Measurements from ENCODE around the gene IGF2. TPM values are rescaled to one million over a fixed set of nuclear protein-coding genes. Genes with fewer than 3 reads are reported as not detected.

IGF2 gene
- total RNA-seq, 2 experiments from 2014 or later = 0.91 TPM; not detected in 1

DNA sequence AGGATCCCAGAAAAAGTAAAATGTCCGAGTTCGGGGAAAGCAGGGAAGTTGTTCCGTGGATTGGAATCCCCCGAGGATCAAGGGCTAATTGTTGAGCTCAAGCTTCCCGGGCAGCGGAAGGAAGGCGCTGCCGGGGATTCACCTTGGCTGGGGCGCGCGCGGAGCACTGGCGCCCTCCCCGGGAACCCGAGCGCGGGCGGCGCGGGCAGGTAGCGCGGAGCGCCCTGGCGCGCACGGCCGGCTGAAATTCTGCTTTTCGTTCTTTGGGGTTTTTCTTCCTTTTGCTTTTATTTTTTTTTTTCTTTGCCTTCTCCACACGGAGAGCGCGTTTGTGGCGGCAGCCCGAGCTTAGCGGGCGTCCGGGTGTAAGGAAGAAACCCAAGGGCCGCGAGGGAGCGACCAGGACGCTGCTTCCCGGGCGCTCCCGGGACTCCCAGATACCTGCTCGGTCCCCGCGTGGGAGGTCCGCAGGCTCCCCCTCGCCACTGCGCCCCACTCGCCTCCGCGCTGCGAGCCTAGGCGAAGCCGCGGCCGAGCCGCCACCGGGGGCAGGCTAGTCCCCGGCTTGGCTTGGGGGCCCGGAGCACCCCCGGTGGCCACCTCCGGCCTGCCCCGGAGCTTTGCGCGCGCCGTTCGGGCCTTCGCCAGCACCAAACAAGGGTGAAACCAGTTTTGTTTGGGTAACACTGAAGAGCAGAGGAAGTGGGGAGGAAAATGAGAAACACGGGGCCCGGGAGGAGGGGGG lies 4.8 kb upstream of the IGF2 start:
- CTCF ChIA-PET = interaction anchor here (1.0 to 13.2 kb wide), 3 partner anchors 8 to 450 kb away, joined by 3 to 315 read pairs (median 33); no protein-coding TSS in a partner anchor
- H3K27me3 Mint-ChIP-seq = peaks cover 83% of the 10 kb centered on the region
- ATAC-seq (no peak), DNase-seq (no peak)
- no peak overlapping the region for H3K27ac Mint-ChIP-seq
- peaks cover 11% of the 10 kb centered on the region for H3K4me1 Mint-ChIP-seq
- no peaks in the 10 kb centered on the region for H3K9me3 Mint-ChIP-seq (ENCODE audit: low read depth)
- no peaks in the 10 kb centered on the region for H3K36me3 Mint-ChIP-seq
- no peak overlapping the region for H3K4me3 Mint-ChIP-seq

DNA sequence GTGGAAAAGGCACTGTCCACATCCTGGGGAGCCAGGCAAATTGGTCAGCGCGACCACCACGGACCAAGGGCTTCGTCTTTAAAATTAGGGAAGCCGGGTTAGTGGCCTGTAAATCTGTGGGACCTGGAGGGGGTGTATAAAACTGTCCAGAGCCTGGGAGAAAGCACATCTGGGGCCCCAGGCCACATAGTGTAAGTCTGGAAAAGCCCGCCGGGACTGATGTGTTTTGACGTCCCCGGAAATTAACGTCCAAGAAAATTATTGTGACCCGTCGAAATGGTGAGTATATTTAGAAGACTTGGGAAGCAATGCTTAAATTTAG lies 4.2 kb upstream of the IGF2 start:
- no peak for DNase-seq
- Mint-ChIP-seq H3K36me3 (no peaks in the 10 kb centered on the region), H3K9me3 (ENCODE audit: low read depth) (no peaks in the 10 kb centered on the region), H3K27me3 (peaks cover 79% of the 10 kb centered on the region), H3K4me3 (no peak overlapping the region), H3K4me1 (peaks cover 12% of the 10 kb centered on the region), H3K27ac (no peak overlapping the region)
- no peak for ATAC-seq
- CTCF ChIA-PET = interaction anchor here (4.4 to 13.2 kb wide), 2 partner anchors 9 to 106 kb away, joined by 33 to 315 read pairs; no protein-coding TSS in a partner anchor

DNA sequence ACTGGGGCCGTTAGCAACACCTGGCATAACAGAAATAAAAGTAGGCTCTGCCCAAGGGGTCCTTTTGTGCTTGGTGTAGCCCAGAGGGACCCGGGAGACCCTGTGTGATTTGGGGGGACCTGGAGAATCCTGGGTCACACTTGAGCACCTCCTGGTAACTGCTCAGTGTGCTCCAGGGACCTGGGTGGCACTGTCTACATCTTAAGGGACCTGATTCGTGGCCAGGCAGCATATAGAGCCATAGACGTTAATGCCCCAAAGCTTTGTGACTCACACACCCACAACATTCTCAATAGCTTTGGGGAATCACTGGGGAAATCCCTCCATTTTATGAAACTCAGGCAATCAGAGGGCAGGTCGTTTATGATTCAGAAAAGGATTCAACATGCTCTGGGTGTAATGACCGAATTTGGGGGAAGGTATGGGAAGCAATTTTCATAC lies 3.6 kb upstream of the IGF2 start:
- Mint-ChIP-seq H3K27me3 (peaks cover 76% of the 10 kb centered on the region), H3K9me3 (ENCODE audit: low read depth) (no peaks in the 10 kb centered on the region), H3K36me3 (no peaks in the 10 kb centered on the region), H3K27ac (no peak overlapping the region), H3K4me1 (peaks cover 14% of the 10 kb centered on the region), H3K4me3 (no peak overlapping the region)
- CTCF ChIA-PET = interaction anchor here (2.0 to 13.2 kb wide), 3 partner anchors 10 to 490 kb away, joined by 5 to 315 read pairs (median 33); no protein-coding TSS in a partner anchor
- no peak for DNase-seq
- peak; percentile 48 for ATAC-seq

DNA sequence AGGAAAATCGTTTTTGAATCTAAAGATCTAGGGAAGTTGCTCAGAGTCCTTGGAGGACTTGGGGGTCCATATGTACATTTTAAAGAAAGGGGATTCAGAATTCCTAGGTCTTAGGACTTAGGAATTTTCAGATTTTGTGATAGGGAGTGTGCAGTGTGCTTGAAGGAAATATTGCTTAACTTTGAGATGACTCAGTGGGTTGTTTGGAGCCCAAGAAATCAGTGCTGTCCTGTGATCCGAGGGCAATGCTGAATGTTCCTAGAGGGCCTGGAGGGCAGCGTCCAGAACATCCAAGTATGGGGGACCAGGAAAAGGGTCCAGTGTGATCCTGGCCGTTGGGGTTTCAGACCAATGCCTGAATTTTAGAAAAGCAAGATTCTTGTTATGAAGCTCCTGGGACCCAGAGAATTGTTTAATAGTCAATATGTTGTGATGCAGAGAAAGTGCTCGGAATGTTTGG lies 3.1 kb upstream of the IGF2 start:
- Mint-ChIP-seq H3K9me3 (ENCODE audit: low read depth) (no peaks in the 10 kb centered on the region), H3K27ac (no peak overlapping the region), H3K36me3 (no peaks in the 10 kb centered on the region), H3K27me3 (peaks cover 79% of the 10 kb centered on the region), H3K4me1 (peaks cover 14% of the 10 kb centered on the region), H3K4me3 (no peak overlapping the region)
- ATAC-seq (no peak), DNase-seq (no peak)
- CTCF ChIA-PET = interaction anchor here (1.2 to 13.2 kb wide), 5 partner anchors 8 to 490 kb away, joined by 3 to 315 read pairs (median 5); no protein-coding TSS in a partner anchor

DNA sequence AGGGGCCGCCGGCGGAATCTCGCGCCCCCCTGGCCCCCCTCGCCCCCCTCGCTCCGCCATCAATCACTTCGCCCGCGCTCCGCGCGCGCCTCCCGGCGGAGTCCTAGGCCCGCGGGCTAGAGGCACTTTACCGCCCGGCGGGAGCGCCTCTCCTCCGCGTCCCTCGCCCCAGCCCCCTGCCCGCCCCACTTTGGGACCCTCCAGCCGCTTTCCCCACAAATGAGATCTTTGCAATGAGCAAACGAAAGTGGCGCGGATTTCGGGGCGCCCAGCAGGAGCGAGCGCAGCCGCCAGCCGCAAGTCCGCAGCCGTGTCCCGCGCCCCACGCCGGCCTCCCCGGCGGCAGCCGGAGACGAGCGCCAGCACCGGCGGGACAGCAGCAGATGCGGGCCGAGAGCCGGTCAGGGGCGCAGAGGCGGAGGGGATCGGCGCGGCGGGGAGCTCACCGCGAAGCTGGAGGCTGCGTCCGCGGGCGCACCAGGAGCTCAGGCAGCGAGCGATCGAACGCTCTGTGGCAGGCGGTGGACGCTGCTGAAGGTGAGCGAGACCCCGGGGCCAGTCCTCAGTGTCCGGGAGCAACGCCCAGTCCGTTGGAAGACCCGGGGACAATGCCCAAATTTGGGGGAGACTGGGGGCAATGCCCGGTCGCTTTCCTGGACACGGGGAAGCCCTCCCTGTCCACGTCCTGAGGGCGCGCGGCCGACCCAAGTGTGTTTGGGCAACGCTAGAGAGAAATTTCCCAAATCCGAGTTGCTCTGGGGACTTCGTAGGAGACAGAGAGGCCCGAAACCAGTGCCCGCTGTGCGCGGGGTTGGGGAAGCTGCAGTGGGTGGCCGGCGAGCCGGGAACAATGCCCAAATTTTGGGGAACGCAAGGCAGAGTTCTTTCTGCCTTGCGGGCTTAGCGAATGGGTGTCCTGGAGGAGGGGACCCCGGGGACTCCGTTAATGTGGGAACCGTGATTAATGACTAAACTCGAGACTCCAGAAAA lies 1.5 kb upstream of the IGF2 start:
- CTCF ChIA-PET = interaction anchor here (0.7 to 4.4 kb wide), 6 partner anchors 9 to 488 kb away, joined by 3 to 33 read pairs (median 4); no protein-coding TSS in a partner anchor
- no peaks in the 10 kb centered on the region for H3K9me3 Mint-ChIP-seq (ENCODE audit: low read depth)
- peaks cover 14% of the 10 kb centered on the region for H3K4me1 Mint-ChIP-seq
- no peak for DNase-seq
- no peak for ATAC-seq
- H3K36me3 Mint-ChIP-seq = no peaks in the 10 kb centered on the region
- H3K27ac Mint-ChIP-seq = peak overlapping the region; percentile 50
- peaks cover 77% of the 10 kb centered on the region for H3K27me3 Mint-ChIP-seq
- H3K4me3 Mint-ChIP-seq = no peak overlapping the region

DNA sequence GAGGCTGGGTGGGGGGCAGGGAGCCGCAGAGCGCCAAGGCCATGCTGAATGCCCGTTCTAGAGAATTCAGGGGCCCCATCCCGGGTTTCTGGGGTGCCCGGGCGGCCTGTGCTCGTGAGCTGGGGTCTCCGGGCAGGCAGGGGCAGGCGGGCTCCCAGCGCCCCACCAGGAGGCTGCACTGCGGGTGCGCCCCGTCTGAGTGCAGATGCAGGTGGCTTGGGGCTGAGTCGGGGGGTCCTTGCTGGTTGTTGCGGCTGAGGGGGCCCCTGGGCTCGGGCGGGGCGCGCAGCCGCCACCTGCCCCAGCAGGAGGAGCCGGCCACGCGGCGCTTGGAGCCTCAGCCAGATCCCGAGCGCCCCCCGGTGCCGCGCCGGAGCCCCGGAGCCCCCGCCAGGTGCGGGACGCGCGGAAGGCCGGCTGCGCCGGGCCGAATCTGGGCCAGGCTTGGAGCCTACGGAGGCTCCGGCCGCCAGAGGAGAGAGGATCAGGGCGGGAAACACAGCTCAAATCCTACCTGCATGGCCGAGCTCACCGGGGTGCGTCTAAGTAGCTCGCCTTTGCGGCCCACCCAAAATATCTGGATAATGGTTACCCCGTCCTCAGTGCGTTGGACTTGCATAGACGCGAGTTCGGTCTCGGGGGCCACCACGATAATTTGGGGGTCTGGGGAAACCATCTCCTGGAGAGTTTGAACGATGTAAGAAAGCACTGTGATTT lies 590 bp upstream of the IGF2 start:
- no peaks in the 10 kb centered on the region for H3K9me3 Mint-ChIP-seq (ENCODE audit: low read depth)
- no peaks in the 10 kb centered on the region for H3K36me3 Mint-ChIP-seq
- H3K4me1 Mint-ChIP-seq = peaks cover 14% of the 10 kb centered on the region
- CTCF ChIA-PET = interaction anchor here (0.7 to 4.4 kb wide), 2 partner anchors 13 to 103 kb away, joined by 3 to 33 read pairs; no protein-coding TSS in a partner anchor
- H3K27ac Mint-ChIP-seq = no peak overlapping the region
- H3K4me3 Mint-ChIP-seq = no peak overlapping the region
- no peak for ATAC-seq
- peaks cover 76% of the 10 kb centered on the region for H3K27me3 Mint-ChIP-seq
- no peak for DNase-seq

DNA sequence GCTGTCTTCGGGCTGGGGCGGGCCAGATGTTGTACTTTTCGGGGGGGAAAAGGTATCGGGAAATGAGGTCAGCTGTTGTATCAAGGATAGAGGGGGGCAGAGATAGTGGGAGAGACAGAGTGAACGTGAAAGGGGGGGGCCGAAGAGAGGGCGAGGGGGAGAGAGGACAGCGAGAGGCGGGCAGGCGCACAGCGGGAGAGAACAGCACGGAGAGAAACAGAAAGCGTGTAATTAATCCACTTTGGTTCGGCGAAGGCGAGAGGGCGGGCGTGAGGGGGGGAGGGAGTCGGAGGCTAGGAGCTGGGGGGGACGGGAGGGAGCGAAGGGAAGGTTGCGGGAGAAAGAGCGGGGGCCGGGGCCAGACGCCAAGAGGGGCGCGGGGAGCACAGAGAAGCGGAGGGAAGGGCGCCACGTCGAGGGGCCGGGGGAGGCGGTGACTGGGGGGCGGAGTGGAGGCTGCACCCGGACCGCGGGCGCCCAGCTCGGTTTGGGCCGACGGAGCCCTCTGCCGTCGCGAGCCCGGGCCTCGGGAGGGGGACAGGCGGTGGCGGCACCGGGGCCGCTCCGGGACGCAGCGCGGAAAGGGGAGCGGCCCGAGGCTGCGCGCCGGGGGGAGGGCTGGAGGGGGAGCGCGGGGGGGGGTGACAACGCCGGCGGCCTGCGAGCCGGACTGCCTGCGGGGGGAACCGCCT lies 612 bp downstream of the IGF2 start:
- no peaks in the 10 kb centered on the region for H3K36me3 Mint-ChIP-seq
- H3K27me3 Mint-ChIP-seq = peaks cover 69% of the 10 kb centered on the region
- H3K4me1 Mint-ChIP-seq = peaks cover 12% of the 10 kb centered on the region
- DNase-seq (no peak), ATAC-seq (no peak)
- no peaks in the 10 kb centered on the region for H3K9me3 Mint-ChIP-seq (ENCODE audit: low read depth)
- H3K27ac Mint-ChIP-seq = no peak overlapping the region
- CTCF ChIA-PET = no interaction called here
- no peak overlapping the region for H3K4me3 Mint-ChIP-seq

DNA sequence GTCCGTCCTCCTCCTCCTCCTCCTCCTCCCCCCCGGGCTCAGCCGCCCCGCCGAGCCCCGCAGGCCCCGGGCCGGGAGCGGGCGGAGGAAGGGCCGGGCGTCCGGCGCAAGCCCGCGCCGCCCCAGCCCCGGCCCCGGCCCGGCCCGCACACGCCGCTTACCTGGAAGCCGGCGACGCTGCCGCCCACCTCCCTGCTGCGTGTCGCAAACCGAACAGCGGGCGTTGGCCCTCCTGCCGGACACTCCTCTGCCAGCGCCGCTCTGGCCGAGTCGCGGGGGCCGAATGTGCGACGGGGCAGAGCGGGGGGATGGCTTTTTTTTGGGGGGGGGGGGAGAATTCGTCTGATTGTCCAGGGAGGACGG lies 1.1 kb downstream of the IGF2 start:
- CTCF ChIA-PET = no interaction called here
- ATAC-seq (no peak), DNase-seq (no peak)
- Mint-ChIP-seq H3K4me3 (no peak overlapping the region), H3K36me3 (no peaks in the 10 kb centered on the region), H3K27ac (no peak overlapping the region), H3K9me3 (ENCODE audit: low read depth) (no peaks in the 10 kb centered on the region), H3K4me1 (peaks cover 10% of the 10 kb centered on the region), H3K27me3 (peaks cover 69% of the 10 kb centered on the region)

DNA sequence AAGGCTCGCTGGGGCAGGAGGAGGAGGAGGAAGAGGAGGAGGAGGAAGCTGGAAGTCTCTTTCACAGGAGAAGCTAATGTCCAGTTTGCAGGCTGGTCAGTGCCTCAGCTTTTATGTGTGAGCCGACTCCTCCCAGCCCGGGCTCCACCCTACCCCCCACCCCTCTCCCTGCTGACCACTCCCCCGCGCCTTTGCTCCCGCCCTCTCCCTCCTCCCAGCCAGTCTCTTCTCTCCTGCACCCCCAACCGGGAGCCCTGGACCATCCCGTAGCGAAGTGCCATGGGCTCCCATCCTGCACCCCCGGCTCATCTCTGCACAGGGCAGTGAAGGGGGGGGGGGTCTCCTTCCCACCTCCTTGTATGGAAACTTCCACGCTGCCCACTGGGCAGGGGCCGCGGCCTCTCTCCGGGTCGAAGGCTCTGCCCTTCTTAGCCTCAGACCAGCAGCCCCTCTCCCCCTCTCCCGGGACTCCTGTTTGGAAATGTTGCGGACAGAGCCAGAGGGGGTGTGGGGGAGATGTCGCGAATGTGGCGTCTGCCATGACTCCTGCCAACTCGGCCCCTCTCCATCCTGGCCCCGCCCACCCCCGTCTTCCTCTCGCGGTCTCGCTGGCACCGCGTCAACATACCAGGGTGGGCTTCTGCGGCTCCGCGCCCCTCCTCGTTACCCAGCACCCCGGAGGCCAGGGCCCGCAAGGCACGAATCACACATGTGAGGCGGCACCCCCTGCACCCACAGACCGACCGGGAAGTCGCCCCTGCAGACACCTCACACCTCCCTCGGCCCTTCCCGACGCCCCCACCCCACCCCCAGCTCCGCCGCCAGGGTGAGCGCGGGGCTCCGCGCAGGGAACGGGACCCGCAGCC lies 1.8 kb downstream of the IGF2 start:
- Mint-ChIP-seq H3K27ac (no peak overlapping the region), H3K36me3 (no peaks in the 10 kb centered on the region), H3K4me3 (no peak overlapping the region), H3K27me3 (peaks cover 69% of the 10 kb centered on the region), H3K4me1 (peaks cover 6% of the 10 kb centered on the region), H3K9me3 (ENCODE audit: low read depth) (no peaks in the 10 kb centered on the region)
- no peak for DNase-seq
- CTCF ChIA-PET = interaction anchor here (0.9 to 1.1 kb wide), 2 partner anchors 9 to 15 kb away, joined by 3 read pairs; no protein-coding TSS in a partner anchor
- no peak for ATAC-seq

DNA sequence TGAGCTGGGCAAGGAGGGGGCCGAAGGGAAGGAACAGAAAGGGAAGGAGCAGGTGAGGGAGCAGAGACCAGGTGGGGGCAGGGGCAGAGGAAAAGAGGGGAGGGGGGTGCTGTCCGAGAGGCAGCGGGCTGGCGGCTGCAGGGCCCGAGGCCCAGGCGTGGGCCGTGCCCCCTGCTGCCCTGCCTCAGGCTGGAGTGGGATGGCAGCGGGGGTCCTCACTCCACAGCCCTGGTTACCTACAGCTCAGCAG lies 2.3 kb downstream of the IGF2 start:
- H3K27me3 Mint-ChIP-seq = peaks cover 67% of the 10 kb centered on the region
- ATAC-seq (no peak), DNase-seq (no peak)
- peaks cover under 1% of the 10 kb centered on the region for H3K9me3 Mint-ChIP-seq (ENCODE audit: low read depth)
- CTCF ChIA-PET = interaction anchor here (0.9 to 1.1 kb wide), 2 partner anchors 10 to 15 kb away, joined by 3 read pairs; no protein-coding TSS in a partner anchor
- H3K36me3 Mint-ChIP-seq = no peaks in the 10 kb centered on the region
- no peak overlapping the region for H3K27ac Mint-ChIP-seq
- peaks cover 4% of the 10 kb centered on the region for H3K4me1 Mint-ChIP-seq
- no peak overlapping the region for H3K4me3 Mint-ChIP-seq

DNA sequence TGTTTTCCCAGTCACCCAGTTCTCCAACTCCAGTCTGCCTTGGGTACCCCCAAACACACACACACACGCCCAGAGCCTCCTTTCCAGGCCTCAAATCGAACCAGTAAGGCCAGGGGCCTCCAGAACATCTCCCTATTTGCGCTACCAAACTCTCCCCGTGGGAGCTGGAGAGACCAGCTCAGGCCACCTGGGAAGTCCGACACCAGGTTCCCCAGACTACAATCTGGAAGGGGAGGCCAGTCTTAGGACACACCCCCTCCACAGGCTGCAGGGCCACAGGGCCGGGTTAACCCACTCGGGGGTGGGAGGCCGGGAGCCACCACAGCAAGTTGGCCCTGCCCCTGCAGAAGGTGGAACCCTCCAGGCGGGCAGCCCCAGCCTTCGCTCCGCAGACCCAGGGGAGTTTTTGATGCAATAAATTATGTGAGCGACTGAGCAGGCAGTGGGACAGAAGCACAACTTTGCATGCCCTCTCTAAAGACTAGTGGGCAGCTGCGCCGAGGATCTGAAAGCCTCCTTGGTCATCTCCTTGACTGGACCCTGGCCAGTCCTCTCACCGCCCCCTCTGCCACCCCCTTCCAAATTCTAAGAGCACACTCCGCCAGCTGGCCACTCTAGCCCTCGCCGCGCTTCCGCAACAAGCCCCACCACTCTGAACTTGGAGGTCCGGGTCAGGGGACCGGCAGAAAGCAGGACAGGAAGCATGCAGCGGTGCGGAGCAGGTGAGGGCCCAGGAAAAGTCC lies 2.8 kb downstream of the IGF2 start:
- CTCF ChIA-PET = interaction anchor here (0.9 to 1.1 kb wide), 2 partner anchors 11 to 16 kb away, joined by 3 read pairs; no protein-coding TSS in a partner anchor
- Mint-ChIP-seq H3K27ac (no peak overlapping the region), H3K36me3 (no peaks in the 10 kb centered on the region), H3K27me3 (peaks cover 67% of the 10 kb centered on the region), H3K9me3 (ENCODE audit: low read depth) (peaks cover 6% of the 10 kb centered on the region), H3K4me3 (no peak overlapping the region), H3K4me1 (peaks cover 4% of the 10 kb centered on the region)
- DNase-seq (no peak), ATAC-seq (no peak)

Data from activated CD8-positive, alpha-beta memory T cell treated with anti-CD3 and anti-CD28 coated beads, Interleukin-2, amount 10 ng/mL, durations not matched to agents 7 days and 5 days (primary cell).